GM18867 (cell line): ENCODE data around the gene HMCN1.
A peak's percentile ranks its signal among the peaks of the same experiment; 100 is the strongest.
"Not testable (repeated sequence)": the region's sequence is repeated elsewhere in the genome, so short reads cannot be mapped to it uniquely, and the experiment has no call there.

Source experiments
- ATAC-seq: cut with Tn5 transposase; IDR thresholded peaks from one replicate; pipeline ENCODE4 v1.9.1; 2021; ENCODE audit warnings: mild to moderate bottlenecking, moderate library complexity; ENCODE audit not compliant: unreplicated experiment

HMCN1 gene

GRCh38 chr1:186125511-186125910 lies 391.3 kb downstream of the HMCN1 start:
- ATAC-seq, result no peak

GRCh38 chr1:186129758-186130157 lies 395.6 kb downstream of the HMCN1 start:
- ATAC-seq, result no peak

- ATAC-seq, result no peak
These were observed 404.9 kb downstream of the HMCN1 start for GRCh38 chr1:186139115-186139514.

DNA sequence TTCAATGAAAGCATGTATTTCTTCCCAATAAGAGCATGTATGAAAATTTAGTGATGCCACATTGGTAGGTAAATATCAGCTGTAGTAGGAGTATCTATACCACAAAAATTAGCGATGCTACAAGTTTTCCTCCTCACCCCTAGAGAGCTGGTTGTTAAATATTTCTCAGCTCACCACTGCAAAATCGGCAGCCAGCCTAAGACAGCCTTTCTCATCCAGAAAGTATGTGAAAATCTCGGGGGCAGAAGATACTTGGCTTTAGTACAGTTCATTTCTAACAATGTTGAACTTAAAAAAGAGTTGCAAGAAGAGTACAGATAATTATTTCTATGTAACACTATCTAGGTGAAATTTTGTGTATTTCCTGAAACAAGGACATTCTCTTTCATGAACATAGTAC lies 405.5 kb downstream of the HMCN1 start:
- ATAC-seq, result no peak

DNA sequence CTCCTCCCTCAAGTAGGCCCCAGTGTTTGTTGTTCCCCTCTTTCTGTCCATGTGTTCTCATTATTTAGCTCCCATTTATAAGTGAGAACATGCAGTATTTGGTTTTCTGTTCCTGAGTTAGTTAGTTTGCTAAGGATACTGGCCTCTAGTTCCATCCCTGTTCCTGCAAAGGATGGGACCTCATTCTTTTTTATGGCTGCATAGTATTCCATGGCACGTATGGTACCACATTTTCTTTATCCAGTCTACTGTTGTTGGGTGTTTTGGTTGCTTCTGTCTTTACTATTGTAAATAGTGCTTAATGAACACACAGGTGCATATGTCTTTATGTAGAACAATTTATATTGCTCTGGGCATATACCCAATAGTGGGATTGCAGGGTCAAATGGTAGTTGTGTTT lies 408.0 kb downstream of the HMCN1 start:
- ATAC-seq, result no peak

DNA sequence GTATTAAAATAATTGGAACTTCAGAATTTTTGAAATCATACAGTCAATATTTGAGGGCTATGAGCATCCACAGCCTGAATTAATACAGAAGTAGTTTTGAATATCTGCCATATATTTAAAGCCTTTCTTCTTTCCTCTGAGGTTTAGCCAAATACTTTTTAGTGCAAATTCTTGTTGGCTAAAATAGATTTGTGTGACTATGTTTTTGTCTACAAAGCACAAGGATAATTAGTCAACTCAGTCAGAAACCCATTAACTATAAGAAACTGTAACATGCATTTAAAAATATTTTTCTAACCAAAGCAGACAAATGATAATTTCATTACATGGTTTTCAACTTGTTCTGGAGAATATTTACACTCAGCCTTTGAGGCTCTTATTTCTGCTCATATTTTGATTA lies 408.7 kb downstream of the HMCN1 start:
- ATAC-seq, result no peak

DNA sequence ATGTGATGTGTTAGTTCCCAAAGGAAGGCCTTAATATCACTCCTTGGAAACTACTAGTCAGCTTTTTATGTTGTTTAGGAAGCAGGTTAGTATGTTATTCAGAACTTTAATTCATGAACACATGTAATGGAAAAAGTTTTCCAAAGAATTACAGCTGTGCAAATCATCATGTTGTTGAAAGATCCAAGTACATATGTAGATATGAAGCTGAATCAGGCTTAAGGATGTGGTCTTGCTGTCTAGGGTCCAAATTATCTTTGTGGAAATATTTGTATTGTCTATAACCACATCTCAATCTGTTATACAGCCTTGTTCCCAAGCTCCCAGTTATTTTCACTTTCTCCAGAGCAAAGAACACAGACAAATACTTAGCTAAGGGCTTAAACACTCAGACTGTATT lies 409.3 kb downstream of the HMCN1 start:
- ATAC-seq, result no peak

DNA sequence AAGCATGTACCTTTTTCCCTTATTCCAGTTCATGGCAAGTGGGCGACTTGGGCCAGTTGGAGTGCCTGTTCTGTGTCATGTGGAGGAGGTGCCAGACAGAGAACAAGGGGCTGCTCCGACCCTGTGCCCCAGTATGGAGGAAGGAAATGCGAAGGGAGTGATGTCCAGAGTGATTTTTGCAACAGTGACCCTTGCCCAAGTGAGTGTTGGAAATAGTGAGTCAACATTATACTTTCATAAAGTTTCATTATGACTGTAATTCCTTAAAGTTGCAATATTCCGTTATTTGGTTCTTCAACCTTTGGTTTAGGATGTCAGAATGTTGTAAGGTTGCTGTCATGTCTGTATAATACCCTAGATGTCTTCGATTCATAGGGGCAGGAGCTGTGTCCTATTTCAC lies 410.3 kb downstream of the HMCN1 start:
- no peak for ATAC-seq

DNA sequence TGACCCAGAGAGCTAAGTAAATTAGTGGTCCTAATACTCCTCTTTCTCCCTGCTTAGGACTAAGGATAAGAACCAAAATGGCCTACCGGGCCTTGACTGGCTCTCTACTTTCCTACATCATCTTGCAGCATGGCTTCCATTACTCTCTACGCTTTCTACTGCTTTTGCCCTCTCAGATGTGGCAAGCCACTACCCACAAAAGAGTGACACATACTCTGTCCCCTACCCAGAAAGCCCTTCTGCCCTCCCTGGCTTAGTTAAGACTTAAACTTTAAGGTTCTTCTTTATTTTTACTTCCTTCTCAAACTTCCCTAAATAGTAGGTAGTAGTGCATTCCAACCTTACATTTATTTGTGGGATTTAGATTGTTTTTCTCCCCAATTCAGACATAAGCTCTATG lies 412.8 kb downstream of the HMCN1 start:
- ATAC-seq, result no peak

GRCh38 chr1:186149591-186149990 lies 415.4 kb downstream of the HMCN1 start:
- ATAC-seq, result no peak

GRCh38 chr1:186152227-186152619 lies 418.0 kb downstream of the HMCN1 start:
- no peak for ATAC-seq

- ATAC-seq, result no peak
These were observed 418.5 kb downstream of the HMCN1 start for GRCh38 chr1:186152620-186153239.

DNA sequence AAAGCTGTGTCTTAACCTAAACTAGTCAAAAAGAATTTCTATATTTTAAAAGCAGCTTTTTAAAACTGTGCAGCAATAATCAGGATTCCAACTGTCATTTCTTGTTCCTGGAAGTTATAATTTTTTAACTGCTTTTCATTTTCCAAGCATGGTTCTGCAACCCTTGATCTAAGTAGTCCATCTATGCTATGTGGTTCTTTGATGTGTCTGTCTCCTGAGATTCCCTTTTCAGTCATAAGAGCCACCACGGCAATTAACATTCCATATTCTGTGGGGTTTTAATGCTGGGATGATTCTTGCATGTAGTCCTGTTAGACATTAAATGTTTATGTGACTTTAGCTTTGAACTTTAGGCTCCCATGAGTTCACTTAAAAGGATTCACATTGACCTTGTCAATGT lies 420.5 kb downstream of the HMCN1 start:
- no peak for ATAC-seq

- peak; percentile 81 for ATAC-seq
These were observed 421.4 kb downstream of the HMCN1 start for GRCh38 chr1:186155594-186155993.

GRCh38 chr1:186162895-186163294 lies 428.7 kb downstream of the HMCN1 start:
- not testable (repeated sequence) for ATAC-seq

DNA sequence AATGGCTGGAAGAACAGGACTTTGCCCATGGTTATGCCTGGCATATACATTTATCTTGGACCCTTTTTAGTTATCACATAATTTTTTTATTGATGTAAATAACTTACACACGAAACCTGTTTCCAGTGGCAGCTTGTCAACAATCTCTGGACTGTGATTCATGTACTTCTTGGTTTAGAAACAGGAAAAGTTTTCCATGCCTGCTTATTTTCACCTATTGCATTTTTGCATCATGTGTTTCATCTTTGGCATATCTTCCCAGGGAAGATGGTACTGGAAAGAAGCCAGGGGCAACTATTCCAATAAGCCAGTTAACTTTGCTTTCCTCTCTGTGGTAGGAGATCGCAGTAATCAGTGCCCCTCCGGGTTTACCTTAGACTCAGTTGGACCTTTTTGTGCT lies 430.6 kb downstream of the HMCN1 start:
- ATAC-seq, result no peak

GRCh38 chr1:186165303-186165702 lies 431.1 kb downstream of the HMCN1 start:
- no peak for ATAC-seq

DNA sequence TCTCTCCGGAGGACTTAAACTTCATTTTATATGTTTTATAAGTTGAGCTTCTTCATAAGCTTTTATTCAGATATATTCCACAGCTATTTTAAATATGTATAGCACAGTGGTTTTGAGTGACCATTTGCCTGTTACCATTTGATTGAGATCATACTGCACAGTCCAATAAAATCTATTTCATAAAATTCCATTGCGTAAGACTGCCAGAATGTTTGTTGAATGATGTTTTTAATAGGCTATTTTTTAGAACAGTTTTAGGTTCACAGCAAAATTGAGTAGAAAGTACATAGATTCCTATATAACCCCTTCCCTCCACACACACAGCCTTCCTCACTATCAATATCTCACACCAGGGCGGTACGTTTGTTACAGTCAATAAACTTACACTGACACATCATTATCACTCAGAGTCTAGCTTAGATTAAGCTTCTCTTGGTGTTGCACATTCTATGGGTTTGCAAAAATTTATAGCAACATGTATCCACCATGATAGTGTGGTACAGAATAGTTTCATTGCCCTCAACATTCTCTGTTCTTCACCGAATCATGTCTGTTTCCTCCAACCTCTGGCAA lies 433.0 kb downstream of the HMCN1 start:
- ATAC-seq, result no peak

GRCh38 chr1:186175588-186175987 lies 441.4 kb downstream of the HMCN1 start:
- no peak for ATAC-seq

- peak; percentile 66 for ATAC-seq
These were observed 444.3 kb downstream of the HMCN1 start for GRCh38 chr1:186178426-186179043.

GRCh38 chr1:186179231-186179630 lies 445.0 kb downstream of the HMCN1 start:
- no peak for ATAC-seq

DNA sequence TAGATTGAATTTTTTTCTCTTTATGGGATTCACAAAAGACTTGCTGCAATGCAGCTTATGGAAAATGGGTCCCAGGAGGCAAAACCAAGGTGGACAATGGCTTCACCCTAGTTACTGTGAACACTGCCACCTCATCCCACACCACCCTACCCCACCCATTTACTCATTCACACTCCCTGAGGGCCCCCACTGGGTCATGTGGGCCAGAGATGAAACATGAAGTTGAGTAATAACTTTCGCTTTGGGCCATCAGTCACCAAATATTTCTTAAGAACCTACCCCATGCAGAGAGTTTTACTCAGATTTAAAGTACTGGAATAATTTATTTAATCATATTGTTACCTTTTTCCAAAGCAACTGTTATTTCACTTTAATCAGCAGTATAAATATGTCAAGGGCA lies 449.0 kb downstream of the HMCN1 start:
- peak; percentile 57 for ATAC-seq
